ENCODE data around the gene PMEPA1. TPM values are rescaled to one million over a fixed set of nuclear protein-coding genes. Genes with fewer than 3 reads are reported as not detected.

Gene PMEPA1
- total RNA-seq, 3 donors from 2014 or later (not counting 1 experiment from before 2014, with no cell fraction given) = 1.2 to 5.9 (median 2.4) TPM

GRCh38 chr20:57676589-57677583 lies 32.9 kb downstream of the PMEPA1 start:
- WGBS (ENCODE audit: insufficient coverage) = 70% methylated on average over 24 of the region's 24 CpGs
- no peak overlapping the region for H3K27ac ChIP-seq (ENCODE audit: low read length)
- H3K4me3 Mint-ChIP-seq = no peak overlapping the region

GRCh38 chr20:57675773-57676172 lies 34.0 kb downstream of the PMEPA1 start:
- H3K4me1 Mint-ChIP-seq = peaks cover 9 to 24% of the 10 kb centered on the region in 2 donors
- ATAC-seq = no peak
- H3K27ac ChIP-seq (ENCODE audit: low read length) = no peak overlapping the region
- 83% methylated on average over 12 of the region's 12 CpGs for WGBS (ENCODE audit: insufficient coverage)
- no peaks in the 10 kb centered on the region for H3K27me3 ChIP-seq (ENCODE audit: control insufficient read depth, insufficient read depth, low read length)
- H3K4me3 Mint-ChIP-seq = no peak overlapping the region
- peaks cover 36 to 37% of the 10 kb centered on the region in 2 donors for H3K27me3 Mint-ChIP-seq (ENCODE audit: low read depth in 2 of 2)
- no peaks in the 10 kb centered on the region for H3K36me3 Mint-ChIP-seq
- H3K4me1 ChIP-seq (ENCODE audit: control insufficient read depth, insufficient read depth, low read length) = peaks cover 35% of the 10 kb centered on the region
- no peak for TF ChIP-seq CTCF (IDR thresholded peaks at IDR 0.05)
- intact Hi-C loops (cut with micrococcal nuclease) = no loop called here
- no peaks in the 10 kb centered on the region for H3K9me3 ChIP-seq (ENCODE audit: control insufficient read depth, insufficient read depth, low read length)
- no peak overlapping the region for H3K27ac Mint-ChIP-seq
- H3K4me3 ChIP-seq (ENCODE audit: low read length) = no peak overlapping the region
- DNase-seq = no peak
- H3K36me3 ChIP-seq (ENCODE audit: control insufficient read depth, insufficient read depth, low read length) = no peaks in the 10 kb centered on the region
- no peaks in the 10 kb centered on the region for H3K9me3 Mint-ChIP-seq

More at GRCh38 chr20:57676589-57677583, 32.9 kb downstream of the PMEPA1 start:
- H3K27me3 ChIP-seq (ENCODE audit: control insufficient read depth, insufficient read depth, low read length) = no peaks in the 10 kb centered on the region
- Mint-ChIP-seq H3K9me3 (no peaks in the 10 kb centered on the region), H3K27ac (no peak overlapping the region), H3K27me3 (ENCODE audit: low read depth in 2 of 2) (peaks cover 36 to 43% of the 10 kb centered on the region in 2 donors), H3K4me1 (peaks cover 17 to 35% of the 10 kb centered on the region in 2 donors), H3K36me3 (no peaks in the 10 kb centered on the region)
- H3K9me3 ChIP-seq (ENCODE audit: control insufficient read depth, insufficient read depth, low read length) = no peaks in the 10 kb centered on the region
- ATAC-seq = no peak
- TF ChIP-seq CTCF (IDR thresholded peaks at IDR 0.05) = no peak
- DNase-seq = no peak
- H3K36me3 ChIP-seq (ENCODE audit: control insufficient read depth, insufficient read depth, low read length) = no peaks in the 10 kb centered on the region
- intact Hi-C loops (cut with micrococcal nuclease) = no loop called here
- peaks cover 46% of the 10 kb centered on the region for H3K4me1 ChIP-seq (ENCODE audit: control insufficient read depth, insufficient read depth, low read length)
- no peak overlapping the region for H3K4me3 ChIP-seq (ENCODE audit: low read length)

GRCh38 chr20:57672953-57673575 lies 36.8 kb downstream of the PMEPA1 start:
- Histone ChIP-seq H3K36me3 (ENCODE audit: control insufficient read depth, insufficient read depth, low read length) (no peaks in the 10 kb centered on the region), H3K27ac (ENCODE audit: low read length) (no peak overlapping the region), H3K9me3 (ENCODE audit: control insufficient read depth, insufficient read depth, low read length) (no peaks in the 10 kb centered on the region), H3K4me3 (ENCODE audit: low read length) (no peak overlapping the region), H3K4me1 (ENCODE audit: control insufficient read depth, insufficient read depth, low read length) (peaks cover 12% of the 10 kb centered on the region), H3K27me3 (ENCODE audit: control insufficient read depth, insufficient read depth, low read length) (no peaks in the 10 kb centered on the region)
- Mint-ChIP-seq H3K36me3 (no peaks in the 10 kb centered on the region), H3K4me3 (no peak overlapping the region), H3K27me3 (ENCODE audit: low read depth in 2 of 2) (peaks cover 22 to 29% of the 10 kb centered on the region in 2 donors), H3K9me3 (no peaks in the 10 kb centered on the region), H3K27ac (no peak overlapping the region), H3K4me1 (no peaks in the 10 kb centered on the region)
- ATAC-seq = no peak
- intact Hi-C loops (cut with micrococcal nuclease) = no loop called here
- TF ChIP-seq CTCF (IDR thresholded peaks at IDR 0.05) = no peak
- WGBS (ENCODE audit: insufficient coverage) = 79% methylated on average over 17 of the region's 17 CpGs
- no peak for DNase-seq

All from natural killer cell (primary cell).